PC-3 (cell line): ENCODE results near the gene CMAS. TPM values are rescaled to one million over a fixed set of nuclear protein-coding genes. Genes with fewer than 3 reads are reported as not detected.

Experiments
- ATAC-seq: fragments of 200-7000 bp; cut with Tn5 transposase; 2 replicates; pipeline ENCODE4 v1.9.1; 2020; ENCODE audit warnings: mild to moderate bottlenecking, moderate library complexity
- BruUV-seq: library from RNA; stranded (reverse); fragments of 400-500 nt; replicated peaks from 2 replicates; lab custom pipeline; 2021; lab: Mats Ljungman, UMichigan
- CTCF ChIA-PET: fragments of 300-600 bp; sonication (Branson Sonifier 250); formaldehyde crosslinking; loops from one replicate; lab custom pipeline; 2022; ENCODE audit warnings: antibody characterized with exemption; lab: Charles Lee
- POLR2A ChIA-PET: fragments of 300-600 bp; sonication (Branson Sonifier 250); formaldehyde crosslinking; loops from one replicate; lab custom pipeline; 2022; ENCODE audit warnings: antibody characterized with exemption; ENCODE audit not compliant: unreplicated experiment; lab: Charles Lee
- DNase-seq: peaks from one replicate; pipeline ENCODE4 v3.0.0-alpha.2; 2015
- H2AFZ ChIP-seq: fragments of 300-600 bp; sonication (generic); 2 replicates; pipeline ENCODE4 v1.6.0; 2016; ENCODE audit warnings: antibody characterized with exemption, low read length
- H3F3A ChIP-seq: fragments of 300-600 bp; sonication (generic); one replicate; pipeline ENCODE4 v1.6.0; 2017; ENCODE audit warnings: antibody characterized with exemption, low read length, control low read depth, mild to moderate bottlenecking; ENCODE audit not compliant: unreplicated experiment
- H3K27ac ChIP-seq: fragments of 300-600 bp; sonication (generic); 2 replicates; pipeline ENCODE4 v1.5.1; 2016; ENCODE audit warnings: mild to moderate bottlenecking, low read length
- H3K27me3 ChIP-seq: fragments of 300-600 bp; sonication (generic); 2 replicates; pipeline ENCODE4 v1.6.1; 2016; ENCODE audit warnings: low read length, mixed read lengths
- H3K36me3 ChIP-seq: fragments of 300-600 bp; sonication (generic); 2 replicates; pipeline ENCODE4 v1.6.1; 2016; ENCODE audit warnings: low read depth, mixed run types, low read length, mixed read lengths
- H3K4me1 ChIP-seq: fragments of 300-600 bp; sonication (generic); 2 replicates; pipeline ENCODE4 v1.5.1; 2016; ENCODE audit warnings: low read length; ENCODE audit not compliant: insufficient read depth
- H3K4me2 ChIP-seq: fragments of 300-600 bp; sonication (generic); 2 replicates; pipeline ENCODE4 v1.6.0; 2016; ENCODE audit warnings: low read length
- H3K4me3 ChIP-seq: fragments of 300-600 bp; sonication (generic); 2 replicates; pipeline ENCODE4 v1.5.1; 2016; ENCODE audit warnings: mild to moderate bottlenecking, low read length, mixed read lengths
- H3K79me2 ChIP-seq: fragments of 300-600 bp; sonication (generic); 2 replicates; pipeline ENCODE4 v1.6.1; 2017; ENCODE audit warnings: low read length, mixed read lengths
- H3K9ac ChIP-seq: fragments of 300-600 bp; sonication (generic); 2 replicates; pipeline ENCODE4 v1.6.0; 2016; ENCODE audit warnings: mild to moderate bottlenecking, low read length
- H3K9me2 ChIP-seq: fragments of 300-600 bp; sonication (generic); replicated peaks from 2 replicates; pipeline ENCODE4 v1.6.1; 2016; ENCODE audit warnings: mixed run types, low read length, mixed read lengths
- H3K9me3 ChIP-seq: fragments of 300-600 bp; sonication (generic); 2 replicates; pipeline ENCODE4 v1.6.1; 2016; ENCODE audit warnings: low read length, mixed read lengths
- H4K20me1 ChIP-seq: fragments of 300-600 bp; sonication (generic); 2 replicates; pipeline ENCODE4 v1.6.1; 2016; ENCODE audit warnings: low read length, mixed read lengths
- EZH2 ChIP-seq: fragments of 300-600 bp; sonication (generic); IDR thresholded peaks from one replicate; pipeline ENCODE4 v1.6.1; 2017; ENCODE audit warnings: antibody characterized with exemption, mild to moderate bottlenecking, low read length; ENCODE audit not compliant: unreplicated experiment
- EZH2phosphoT487 ChIP-seq: fragments of 300-600 bp; sonication (generic); IDR thresholded peaks from 2 replicates; pipeline ENCODE4 v1.6.1; 2018; ENCODE audit warnings: mild to moderate bottlenecking, antibody characterized with exemption, low read length, borderline replicate concordance
- intact Hi-C: fragments of 100-400 bp; cut with micrococcal nuclease; formaldehyde crosslinking; loops from 2 replicates; pipeline ENCODE4 v1.9.0; 2023
- total RNA-seq: library from RNA; depleted of rRNA; stranded (reverse); fragments of >200 nt; gene quantifications from 2 replicates; pipeline ENCODE4 v1.2.3, GENCODE V29; 2014
- TF ChIP-seq, protein P1 (sequence below): fragments of 300-600 bp; sonication (generic); conservative IDR thresholded peaks from 2 replicates; pipeline ENCODE4 v1.5.1; 2017; ENCODE audit warnings: antibody characterized with exemption, low read depth, mild to moderate bottlenecking, low read length

Gene CMAS
- total RNA-seq, 1 experiment from 2014 or later = 25.0 TPM

DNA sequence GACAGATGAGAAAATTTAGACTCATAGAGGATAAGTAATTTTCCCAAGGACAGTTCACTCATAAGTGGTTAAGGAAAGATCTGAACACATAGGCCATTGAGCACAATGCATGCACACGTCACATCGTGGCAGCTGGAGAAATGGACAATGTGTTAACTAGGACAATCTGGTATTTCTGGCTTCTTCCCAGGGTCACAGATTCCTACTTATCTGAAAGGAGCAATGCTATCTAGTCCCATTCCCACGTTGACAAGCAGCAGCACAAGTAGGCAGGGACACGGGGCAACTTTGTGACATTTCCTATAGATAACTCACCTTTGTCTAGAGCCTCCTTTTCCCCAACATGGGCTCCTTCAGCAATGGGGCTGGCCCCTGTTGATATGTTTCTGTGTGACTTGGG is 6.7 kb upstream of the CMAS start:
- CTCF ChIA-PET = no interaction called here
- intact Hi-C loops = no loop called here
- H3K36me3 ChIP-seq = no peaks in the 10 kb centered on the region
- H4K20me1 ChIP-seq = no peaks in the 10 kb centered on the region
- TF ChIP-seq, protein P1, sequence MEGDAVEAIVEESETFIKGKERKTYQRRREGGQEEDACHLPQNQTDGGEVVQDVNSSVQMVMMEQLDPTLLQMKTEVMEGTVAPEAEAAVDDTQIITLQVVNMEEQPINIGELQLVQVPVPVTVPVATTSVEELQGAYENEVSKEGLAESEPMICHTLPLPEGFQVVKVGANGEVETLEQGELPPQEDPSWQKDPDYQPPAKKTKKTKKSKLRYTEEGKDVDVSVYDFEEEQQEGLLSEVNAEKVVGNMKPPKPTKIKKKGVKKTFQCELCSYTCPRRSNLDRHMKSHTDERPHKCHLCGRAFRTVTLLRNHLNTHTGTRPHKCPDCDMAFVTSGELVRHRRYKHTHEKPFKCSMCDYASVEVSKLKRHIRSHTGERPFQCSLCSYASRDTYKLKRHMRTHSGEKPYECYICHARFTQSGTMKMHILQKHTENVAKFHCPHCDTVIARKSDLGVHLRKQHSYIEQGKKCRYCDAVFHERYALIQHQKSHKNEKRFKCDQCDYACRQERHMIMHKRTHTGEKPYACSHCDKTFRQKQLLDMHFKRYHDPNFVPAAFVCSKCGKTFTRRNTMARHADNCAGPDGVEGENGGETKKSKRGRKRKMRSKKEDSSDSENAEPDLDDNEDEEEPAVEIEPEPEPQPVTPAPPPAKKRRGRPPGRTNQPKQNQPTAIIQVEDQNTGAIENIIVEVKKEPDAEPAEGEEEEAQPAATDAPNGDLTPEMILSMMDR = no peak
- TF ChIP-seq EZH2phosphoT487 (no peak), EZH2 (no peak)
- no peaks in the 10 kb centered on the region for H3K9me3 ChIP-seq
- no peak overlapping the region for H3K4me2 ChIP-seq
- ATAC-seq (no peak), DNase-seq (no peak)
- H3K4me1 ChIP-seq = peaks cover 23% of the 10 kb centered on the region
- peaks cover 9% of the 10 kb centered on the region for H3F3A ChIP-seq
- no peak overlapping the region for H3K9ac ChIP-seq
- H3K27me3 ChIP-seq = no peaks in the 10 kb centered on the region
- POLR2A ChIA-PET = no interaction called here
- BruUV-seq = no TSS peak
- H3K4me3 ChIP-seq = no peak overlapping the region
- no peaks in the 10 kb centered on the region for H3K79me2 ChIP-seq
- no peak overlapping the region for H2AFZ ChIP-seq
- no peaks in the 10 kb centered on the region for H3K9me2 ChIP-seq
- H3K27ac ChIP-seq = no peak overlapping the region

DNA sequence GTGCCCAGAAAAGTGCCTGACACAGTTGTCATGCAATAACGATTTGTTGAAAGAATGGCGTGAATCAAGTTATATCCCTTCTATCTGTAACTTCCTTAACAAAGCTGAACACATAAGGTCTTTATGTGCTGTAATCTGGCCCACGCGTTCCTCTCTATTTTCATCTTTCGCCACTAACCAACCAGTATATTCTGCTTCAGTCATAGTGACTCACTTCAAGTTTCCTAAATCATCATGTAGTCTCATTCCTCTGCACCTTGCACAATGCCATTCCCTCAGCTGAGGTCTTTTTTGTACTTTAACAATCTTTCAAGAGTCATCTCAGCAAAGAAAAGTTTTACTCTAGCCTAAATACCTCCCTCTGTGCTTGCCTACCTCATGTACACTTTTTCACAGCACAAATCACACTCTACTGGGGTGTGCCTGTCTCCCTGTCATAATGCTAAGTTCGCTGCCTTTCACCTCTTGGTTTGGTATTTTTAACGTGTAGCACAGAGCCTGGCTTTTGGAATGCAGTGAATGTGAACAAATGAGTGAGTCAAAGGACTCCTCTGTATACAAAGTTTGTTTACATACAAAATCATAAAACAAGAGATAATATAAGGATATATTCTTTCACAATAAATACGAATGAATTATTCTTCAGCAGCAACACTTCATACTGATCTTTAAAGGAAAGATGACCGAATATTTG is 2.9 kb upstream of the CMAS start:
- Histone ChIP-seq H3F3A (peaks cover 9% of the 10 kb centered on the region), H3K27ac (peak overlapping the region; percentile 69), H3K9me2 (no peaks in the 10 kb centered on the region), H2AFZ (peak overlapping the region; percentile 68), H3K36me3 (no peaks in the 10 kb centered on the region), H3K9ac (no peak overlapping the region), H3K4me2 (peak overlapping the region; percentile 79), H4K20me1 (peaks cover 4% of the 10 kb centered on the region; the same call in 1 of the 2 replicates), H3K79me2 (peaks cover 20% of the 10 kb centered on the region), H3K4me3 (peak overlapping the region; percentile 54), H3K9me3 (no peaks in the 10 kb centered on the region), H3K27me3 (no peaks in the 10 kb centered on the region), H3K4me1 (peaks cover 24% of the 10 kb centered on the region)
- ATAC-seq (peak; percentile 60), DNase-seq (peak; percentile 68)
- CTCF ChIA-PET = no interaction called here
- no TSS peak for BruUV-seq
- POLR2A ChIA-PET = interaction anchor here (0.7 kb wide), 1 partner anchor 32 kb away, joined by 6 read pairs; no protein-coding TSS in a partner anchor
- intact Hi-C loops = no loop called here
- TF ChIP-seq EZH2phosphoT487 (no peak), EZH2 (no peak)
- TF ChIP-seq, protein P1 = no peak

DNA sequence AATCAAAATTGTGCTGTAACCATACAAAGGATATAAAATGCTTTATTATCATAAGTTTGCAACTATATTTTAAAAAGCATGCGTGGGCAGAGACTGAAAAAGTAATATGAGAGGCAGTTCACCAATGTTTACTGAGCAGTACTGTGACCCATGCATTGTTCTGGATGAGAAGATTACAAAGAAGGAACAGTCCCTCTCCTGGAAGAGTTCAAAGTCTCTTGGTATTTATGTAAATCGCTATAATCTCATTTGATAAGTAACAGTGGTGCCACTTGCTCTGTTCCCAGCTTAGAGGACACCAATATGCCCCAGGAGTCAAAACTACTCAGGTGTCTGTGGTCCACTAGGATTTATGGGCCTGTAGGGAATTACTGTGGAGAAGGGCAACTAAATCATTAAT is 2.1 kb upstream of the CMAS start:
- DNase-seq (no peak), ATAC-seq (no peak)
- CTCF ChIA-PET = interaction anchor here (0.6 kb wide), 1 partner anchor 151 kb away, joined by 4 read pairs; no protein-coding TSS in a partner anchor
- H3F3A ChIP-seq = peaks cover 9% of the 10 kb centered on the region
- H3K4me3 ChIP-seq = peak overlapping the region; percentile 54; the same call in 1 of the 2 replicates
- peak overlapping the region; percentile 69 for H3K27ac ChIP-seq
- H3K4me1 ChIP-seq = peaks cover 24% of the 10 kb centered on the region
- no peak overlapping the region for H3K9ac ChIP-seq
- H3K9me2 ChIP-seq = no peaks in the 10 kb centered on the region
- H4K20me1 ChIP-seq = peaks cover 4% of the 10 kb centered on the region; the same call in 1 of the 2 replicates
- BruUV-seq = no TSS peak
- intact Hi-C loops = no loop called here
- no peaks in the 10 kb centered on the region for H3K36me3 ChIP-seq
- H3K79me2 ChIP-seq = peaks cover 28% of the 10 kb centered on the region
- POLR2A ChIA-PET = no interaction called here
- no peaks in the 10 kb centered on the region for H3K27me3 ChIP-seq
- H3K9me3 ChIP-seq = no peaks in the 10 kb centered on the region
- no peak overlapping the region for H2AFZ ChIP-seq
- peak overlapping the region; percentile 79 for H3K4me2 ChIP-seq
- TF ChIP-seq, protein P1 = no peak
- TF ChIP-seq EZH2 = no peak
- TF ChIP-seq EZH2phosphoT487 = no peak
